ENCODE measurements around the gene ETS1.

The ETS1 gene

DNA sequence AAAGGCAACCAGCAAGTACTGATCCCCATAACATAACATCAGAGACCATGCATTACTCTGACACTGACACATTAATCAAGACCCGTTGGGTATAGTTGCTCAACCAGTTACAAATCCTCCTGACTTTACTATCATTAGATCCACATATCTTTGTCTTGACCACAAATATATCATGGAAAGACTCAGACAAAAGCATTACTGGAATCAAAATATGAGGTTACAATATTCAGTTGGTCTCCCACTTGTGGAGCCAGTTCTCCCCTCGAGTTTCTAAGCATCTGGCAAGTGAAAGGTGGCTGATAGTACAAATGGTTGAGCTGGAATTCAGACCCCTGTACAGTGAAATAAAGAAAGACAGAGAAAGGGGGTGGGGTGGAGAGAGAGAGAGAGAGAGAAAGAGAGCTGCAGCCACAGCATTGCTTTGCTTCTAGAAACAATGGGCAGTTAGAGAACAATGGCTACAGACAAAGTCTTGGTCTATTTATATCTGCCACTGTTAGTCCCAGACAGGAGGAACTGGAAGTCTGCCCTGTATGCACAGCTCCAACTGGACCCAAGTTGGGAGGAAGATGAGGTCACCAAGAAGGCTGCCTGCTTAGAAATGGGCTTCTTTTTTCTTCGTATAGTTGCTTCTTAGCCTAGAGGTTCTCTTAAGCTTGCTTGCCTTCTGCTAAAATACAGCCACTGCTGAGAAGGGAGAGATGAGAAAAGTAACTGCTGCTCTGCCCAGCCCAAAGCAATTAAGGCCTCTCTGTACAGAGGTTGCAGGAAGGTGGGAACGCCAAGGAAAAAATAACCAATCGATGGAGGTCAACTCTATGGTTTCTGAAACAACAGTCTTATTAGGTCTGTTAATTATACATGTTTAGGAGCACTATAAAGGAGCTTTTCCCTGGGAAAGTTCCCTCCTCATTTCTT is 85.5 kb downstream of the ETS1 start:
- H3K4me1 Mint-ChIP-seq: peaks cover 98% of the 10 kb centered on the region
- peaks cover 17% of the 10 kb centered on the region for H3K36me3 Mint-ChIP-seq (ENCODE audit: low read depth)
- H3K9me3 Mint-ChIP-seq: no peaks in the 10 kb centered on the region
- TF ChIP-seq, protein P1, sequence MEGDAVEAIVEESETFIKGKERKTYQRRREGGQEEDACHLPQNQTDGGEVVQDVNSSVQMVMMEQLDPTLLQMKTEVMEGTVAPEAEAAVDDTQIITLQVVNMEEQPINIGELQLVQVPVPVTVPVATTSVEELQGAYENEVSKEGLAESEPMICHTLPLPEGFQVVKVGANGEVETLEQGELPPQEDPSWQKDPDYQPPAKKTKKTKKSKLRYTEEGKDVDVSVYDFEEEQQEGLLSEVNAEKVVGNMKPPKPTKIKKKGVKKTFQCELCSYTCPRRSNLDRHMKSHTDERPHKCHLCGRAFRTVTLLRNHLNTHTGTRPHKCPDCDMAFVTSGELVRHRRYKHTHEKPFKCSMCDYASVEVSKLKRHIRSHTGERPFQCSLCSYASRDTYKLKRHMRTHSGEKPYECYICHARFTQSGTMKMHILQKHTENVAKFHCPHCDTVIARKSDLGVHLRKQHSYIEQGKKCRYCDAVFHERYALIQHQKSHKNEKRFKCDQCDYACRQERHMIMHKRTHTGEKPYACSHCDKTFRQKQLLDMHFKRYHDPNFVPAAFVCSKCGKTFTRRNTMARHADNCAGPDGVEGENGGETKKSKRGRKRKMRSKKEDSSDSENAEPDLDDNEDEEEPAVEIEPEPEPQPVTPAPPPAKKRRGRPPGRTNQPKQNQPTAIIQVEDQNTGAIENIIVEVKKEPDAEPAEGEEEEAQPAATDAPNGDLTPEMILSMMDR (IDR thresholded peaks at IDR 0.05): no peak
- H3K4me3 Mint-ChIP-seq: no peak overlapping the region
- H3K27ac Mint-ChIP-seq: peak overlapping the region; percentile 2
- peaks cover 2% of the 10 kb centered on the region for H3K27me3 Mint-ChIP-seq (ENCODE audit: low read depth, poor library complexity)
- DNase-seq: no peak

DNA sequence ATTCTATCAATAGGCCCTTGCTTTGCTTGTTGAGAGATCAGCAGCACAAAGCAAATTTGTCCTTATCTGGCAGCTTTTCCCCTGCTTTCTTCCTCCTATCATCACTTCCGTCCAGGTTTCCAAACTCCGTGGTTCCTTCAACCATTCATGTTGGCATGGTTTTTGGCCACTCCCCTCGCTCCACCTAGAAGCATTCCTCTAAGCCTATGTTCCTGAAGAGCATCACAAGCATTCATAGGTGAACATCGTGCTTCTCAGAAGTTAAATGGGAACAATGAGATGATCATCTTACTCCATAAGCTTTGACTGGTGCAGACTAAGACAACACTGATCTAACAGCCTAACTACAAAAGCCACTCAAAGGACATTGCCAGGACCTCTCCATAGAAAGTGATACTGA is 86.3 kb downstream of the ETS1 start:
- Mint-ChIP-seq H3K9me3 (no peaks in the 10 kb centered on the region), H3K4me1 (peaks cover 98% of the 10 kb centered on the region), H3K27me3 (ENCODE audit: low read depth, poor library complexity) (peaks cover 2% of the 10 kb centered on the region), H3K36me3 (ENCODE audit: low read depth) (peaks cover 11% of the 10 kb centered on the region), H3K4me3 (peak overlapping the region; percentile 41), H3K27ac (peak overlapping the region; percentile 40)
- TF ChIP-seq, protein P1 (IDR thresholded peaks at IDR 0.05): no peak
- no peak for DNase-seq

DNA sequence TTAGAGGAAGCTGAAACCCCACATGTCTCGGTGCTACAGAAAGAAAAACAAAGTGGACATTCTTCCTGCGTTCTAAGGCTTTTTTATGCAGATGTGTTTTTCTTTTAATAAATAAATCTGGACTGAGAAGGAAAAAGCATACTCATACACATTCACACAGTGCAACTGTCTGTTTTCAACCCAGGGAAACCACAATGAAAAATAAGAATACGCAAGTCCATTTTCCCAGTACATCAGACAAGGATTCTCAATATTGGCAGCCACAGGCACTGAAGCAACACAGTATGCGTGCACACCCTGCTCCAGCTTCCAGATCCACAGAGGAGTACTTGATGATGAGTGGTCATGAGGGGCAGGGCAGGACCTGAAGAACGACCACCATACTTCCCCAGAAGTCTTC is 86.9 kb downstream of the ETS1 start:
- Mint-ChIP-seq H3K9me3 (no peaks in the 10 kb centered on the region), H3K27ac (no peak overlapping the region), H3K36me3 (ENCODE audit: low read depth) (peaks cover 10% of the 10 kb centered on the region), H3K4me1 (peaks cover 98% of the 10 kb centered on the region), H3K27me3 (ENCODE audit: low read depth, poor library complexity) (peaks cover 2% of the 10 kb centered on the region), H3K4me3 (no peak overlapping the region)
- DNase-seq: no peak
- TF ChIP-seq, protein P1 (IDR thresholded peaks at IDR 0.05): no peak

DNA sequence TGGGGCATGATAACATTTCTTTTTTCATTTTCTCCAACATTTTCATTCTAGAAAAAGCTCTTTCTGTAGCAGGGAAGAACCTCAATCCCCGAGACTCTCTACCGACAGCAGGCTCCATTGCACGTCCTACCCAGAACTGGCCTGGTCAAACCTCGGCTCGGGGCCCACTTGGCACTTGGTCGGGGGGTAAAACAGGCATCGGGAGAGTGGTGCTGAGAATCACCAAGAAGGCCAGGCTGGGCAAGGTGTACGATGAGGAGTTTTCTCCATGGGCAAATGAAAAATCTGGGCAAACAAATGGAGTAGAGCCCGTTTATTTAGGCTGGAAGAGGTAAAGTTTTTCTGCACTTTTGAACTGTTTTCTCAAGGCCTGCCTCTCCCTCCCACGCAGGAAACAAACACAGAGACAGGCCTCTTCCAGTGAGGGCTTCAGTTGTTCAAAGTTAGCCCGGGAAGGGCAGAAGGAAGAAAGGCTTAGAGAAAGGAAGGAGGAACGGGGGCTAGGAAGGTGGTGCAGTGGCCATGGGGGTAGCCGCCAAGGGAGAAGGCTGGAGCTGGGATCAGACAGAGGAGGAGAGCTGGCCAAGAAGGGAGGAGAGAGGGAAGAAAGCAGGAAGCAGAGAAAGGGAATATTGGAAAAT is 87.6 kb downstream of the ETS1 start:
- Mint-ChIP-seq H3K27ac (peak overlapping the region; percentile 96), H3K36me3 (ENCODE audit: low read depth) (peaks cover 9% of the 10 kb centered on the region), H3K4me3 (peak overlapping the region; percentile 45), H3K9me3 (no peaks in the 10 kb centered on the region), H3K4me1 (peaks cover 95% of the 10 kb centered on the region), H3K27me3 (ENCODE audit: low read depth, poor library complexity) (no peaks in the 10 kb centered on the region)
- TF ChIP-seq, protein P1 (IDR thresholded peaks at IDR 0.05): no peak
- DNase-seq: no peak

DNA sequence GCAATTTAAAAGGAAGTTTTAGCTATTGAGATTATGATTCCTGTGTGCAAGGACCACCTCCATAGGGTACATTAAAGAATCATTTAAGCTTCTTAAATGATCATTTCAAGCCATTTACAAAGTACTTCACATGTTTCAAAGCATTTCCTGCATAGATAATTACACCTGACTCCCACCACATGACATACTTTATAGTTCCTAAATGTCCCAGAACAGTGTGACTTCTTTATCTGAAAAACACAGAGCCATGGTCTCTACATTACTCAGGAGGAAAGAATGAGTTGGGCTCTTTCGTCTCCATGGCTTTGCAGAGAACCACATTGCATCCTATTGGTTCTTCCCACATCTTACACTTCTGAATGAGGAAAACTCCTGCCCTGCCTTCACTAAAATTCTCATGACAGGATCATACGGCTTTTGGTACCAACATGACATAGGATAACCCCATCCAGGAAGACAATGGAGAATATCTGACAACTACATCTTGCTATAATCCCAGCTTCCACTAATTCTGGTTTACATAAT is 88.6 kb downstream of the ETS1 start:
- peaks cover 11% of the 10 kb centered on the region for H3K36me3 Mint-ChIP-seq (ENCODE audit: low read depth)
- no peaks in the 10 kb centered on the region for H3K9me3 Mint-ChIP-seq
- no peak for DNase-seq
- no peaks in the 10 kb centered on the region for H3K27me3 Mint-ChIP-seq (ENCODE audit: low read depth, poor library complexity)
- TF ChIP-seq, protein P1 (IDR thresholded peaks at IDR 0.05): no peak
- H3K4me1 Mint-ChIP-seq: peaks cover 90% of the 10 kb centered on the region
- H3K4me3 Mint-ChIP-seq: no peak overlapping the region
- peak overlapping the region; percentile 57 for H3K27ac Mint-ChIP-seq

Measured in nephron progenitor cell (in vitro differentiated cells).